Activated CD8-positive, alpha-beta memory T cell treated with anti-CD3 and anti-CD28 coated beads for 36 hours (primary cell): ENCODE measurements around the gene ACSL6. TPM values are rescaled to one million over a fixed set of nuclear protein-coding genes. Genes with fewer than 3 reads are reported as not detected.

Experiments
- CTCF ChIA-PET: fragments of 350-600 bp; sonication (Branson Sonifier 250); formaldehyde crosslinking; loops from one replicate; lab custom pipeline; 2021; ENCODE audit warnings: antibody characterized with exemption; lab: Charles Lee
- POLR2A ChIA-PET: fragments of 350-600 bp; sonication (Branson Sonifier 250); formaldehyde crosslinking; loops from one replicate; lab custom pipeline; 2021; ENCODE audit warnings: antibody characterized with exemption; lab: Charles Lee
- total RNA-seq, 2 experiments: library from RNA; stranded (reverse); gene quantifications; one replicate each; pipeline ENCODE4 v1.2.3, GENCODE V29; 2021

The ACSL6 gene
- total RNA-seq, 2 experiments from 2014 or later, result 20.9 to 23.4 TPM

- POLR2A ChIA-PET, result no interaction called here
- CTCF ChIA-PET, result interaction anchor here (1.4 kb wide), 1 partner anchor 12 kb away, joined by 6 read pairs; no protein-coding TSS in a partner anchor
Measured at GRCh38 chr5:132050661-132051552, 39.4 kb upstream of the ACSL6 start.

- POLR2A ChIA-PET, result no interaction called here
- CTCF ChIA-PET, result interaction anchor here (1.4 kb wide), 1 partner anchor 13 kb away, joined by 6 read pairs; no protein-coding TSS in a partner anchor
Measured at GRCh38 chr5:132050136-132050535, 38.7 kb upstream of the ACSL6 start.

- ChIA-PET CTCF (interaction anchor here (1.4 kb wide), 1 partner anchor 13 kb away, joined by 6 read pairs; no protein-coding TSS in a partner anchor), POLR2A (no interaction called here)
Measured at GRCh38 chr5:132049559-132049958, 38.1 kb upstream of the ACSL6 start.

GRCh38 chr5:132049093-132049492 is 37.6 kb upstream of the ACSL6 start:
- CTCF ChIA-PET, result no interaction called here
- POLR2A ChIA-PET, result no interaction called here

- CTCF ChIA-PET, result no interaction called here
Measured at GRCh38 chr5:132046880-132047299, 35.4 kb upstream of the ACSL6 start.

GRCh38 chr5:132044207-132044606 is 32.7 kb upstream of the ACSL6 start:
- POLR2A ChIA-PET, result no interaction called here

More at GRCh38 chr5:132046880-132047299, 35.4 kb upstream of the ACSL6 start:
- POLR2A ChIA-PET, result no interaction called here

GRCh38 chr5:132037353-132037752 is 25.9 kb upstream of the ACSL6 start:
- CTCF ChIA-PET, result no interaction called here
- POLR2A ChIA-PET, result no interaction called here

More at GRCh38 chr5:132044207-132044606, 32.7 kb upstream of the ACSL6 start:
- CTCF ChIA-PET, result interaction anchor here (0.5 kb wide), 1 partner anchor 747 kb away, joined by 3 read pairs; no protein-coding TSS in a partner anchor

GRCh38 chr5:132033122-132033521 is 21.7 kb upstream of the ACSL6 start:
- ChIA-PET POLR2A (no interaction called here), CTCF (no interaction called here)

- ChIA-PET POLR2A (no interaction called here), CTCF (no interaction called here)
Measured at GRCh38 chr5:132032196-132032595, 20.7 kb upstream of the ACSL6 start.

- ChIA-PET CTCF (no interaction called here), POLR2A (no interaction called here)
Measured at GRCh38 chr5:132030610-132031009, 19.2 kb upstream of the ACSL6 start.

GRCh38 chr5:132029609-132030330 is 18.3 kb upstream of the ACSL6 start:
- POLR2A ChIA-PET, result no interaction called here

GRCh38 chr5:132027027-132027426 is 15.6 kb upstream of the ACSL6 start:
- ChIA-PET POLR2A (no interaction called here), CTCF (no interaction called here)

More at GRCh38 chr5:132029609-132030330, 18.3 kb upstream of the ACSL6 start:
- CTCF ChIA-PET, result interaction anchor here (0.7 to 1.2 kb wide), 3 partner anchors 33 to 349 kb away, joined by 3 to 6 read pairs (median 3); no protein-coding TSS in a partner anchor

- POLR2A ChIA-PET, result no interaction called here
- CTCF ChIA-PET, result no interaction called here
Measured at GRCh38 chr5:132026516-132027008, 15.1 kb upstream of the ACSL6 start.

- ChIA-PET CTCF (no interaction called here), POLR2A (no interaction called here)
Measured at GRCh38 chr5:132025403-132025971, 14.0 kb upstream of the ACSL6 start.

- CTCF ChIA-PET, result interaction anchor here (1.6 kb wide), 1 partner anchor 17 kb away, joined by 6 read pairs; no protein-coding TSS in a partner anchor
- POLR2A ChIA-PET, result no interaction called here
Measured at GRCh38 chr5:132024789-132025402, 13.4 kb upstream of the ACSL6 start.

- ChIA-PET POLR2A (no interaction called here), CTCF (interaction anchor here (0.9 to 1.6 kb wide), 2 partner anchors 17 to 43 kb away, joined by 3 to 6 read pairs; no protein-coding TSS in a partner anchor)
Measured at GRCh38 chr5:132024117-132024435, 12.6 kb upstream of the ACSL6 start.

- CTCF ChIA-PET, result interaction anchor here (0.9 to 1.6 kb wide), 2 partner anchors 16 to 43 kb away, joined by 3 to 6 read pairs; no protein-coding TSS in a partner anchor
Measured at GRCh38 chr5:132023258-132024116, 12.0 kb upstream of the ACSL6 start.

GRCh38 chr5:132022737-132023136 is 11.3 kb upstream of the ACSL6 start:
- CTCF ChIA-PET, result no interaction called here
- POLR2A ChIA-PET, result no interaction called here

More at GRCh38 chr5:132023258-132024116, 12.0 kb upstream of the ACSL6 start:
- POLR2A ChIA-PET, result no interaction called here
